Erythroblast (primary cell): ENCODE results near the gene GSC2.

Experiments
- GATA1 ChIP-seq: IDR thresholded peaks from 2 replicates; pipeline ENCODE4 v1.6.1; 2011; ENCODE audit warnings: low read depth, mild to moderate bottlenecking, control low read depth, low read length, moderate library complexity
- POLR2A ChIP-seq: IDR thresholded peaks from 2 replicates; pipeline ENCODE4 v1.6.1; 2011; ENCODE audit warnings: mild to moderate bottlenecking, low read length

DNA sequence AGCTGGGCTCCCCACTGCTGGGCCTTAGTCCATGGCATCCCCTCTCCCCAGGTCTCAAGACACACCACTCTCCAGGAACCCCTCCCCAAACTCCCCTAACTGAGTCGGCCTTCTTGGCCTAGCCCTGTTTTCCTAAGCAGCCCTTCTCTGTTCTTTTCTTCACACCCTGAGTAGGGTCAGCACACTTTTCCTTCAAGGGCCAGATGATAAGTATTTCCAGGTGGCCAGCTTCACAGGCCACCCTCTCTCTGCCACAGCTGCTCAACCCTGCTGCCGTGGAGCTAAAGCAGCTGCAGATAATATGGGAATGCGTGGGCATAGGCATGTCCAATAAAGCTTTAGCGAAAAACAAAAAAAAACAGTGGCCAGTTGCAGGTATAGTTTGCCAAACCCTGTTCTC lies 51.9 kb downstream of the GSC2 start:
- TF ChIP-seq POLR2A (no peak), GATA1 (no peak)
